ENCODE measurements around the gene SURF6. TPM values are rescaled to one million over a fixed set of nuclear protein-coding genes. Genes with fewer than 3 reads are reported as not detected.
"Not testable (repeated sequence)": the region's sequence is repeated elsewhere in the genome, so short reads cannot be mapped to it uniquely, and the experiment has no call there.

The SURF6 gene
- total RNA-seq, 1 experiment from 2014 or later = 12.8 TPM

- DNase-seq (ENCODE audit: low read depth) = no peak
These were observed 49.5 kb downstream of the SURF6 start for GRCh38 chr9:133286523-133286922.

- no peak for DNase-seq (ENCODE audit: low read depth)
These were observed 50.7 kb downstream of the SURF6 start for GRCh38 chr9:133285252-133285775.

- no peak for DNase-seq (ENCODE audit: low read depth)
These were observed 51.6 kb downstream of the SURF6 start for GRCh38 chr9:133284362-133284761.

- not testable (repeated sequence) for DNase-seq (ENCODE audit: low read depth)
These were observed 52.5 kb downstream of the SURF6 start for GRCh38 chr9:133283255-133284032.

- no peak for DNase-seq (ENCODE audit: low read depth)
These were observed 53.3 kb downstream of the SURF6 start for GRCh38 chr9:133282464-133283238.

GRCh38 chr9:133280392-133280791 is 55.6 kb downstream of the SURF6 start:
- DNase-seq (ENCODE audit: low read depth) = no peak

Other genes starting within 250 kb of the SURF6 start
- gene RALGDS, start 214.9 kb downstream of the SURF6 start, total RNA-seq (2014; rRNA removed; shearing (Covaris generic)) = 6.1 and 11.8 TPM in 2 replicates
- gene GBGT1, start 172.3 kb downstream of the SURF6 start, total RNA-seq (2014; rRNA removed; shearing (Covaris generic)) = 0.05 and 0.44 TPM in 2 replicates
- not detected in 2 replicates for gene OBP2B, start 126.9 kb downstream of the SURF6 start, total RNA-seq (2014; rRNA removed; shearing (Covaris generic))
- gene ABO, start 61.0 kb downstream of the SURF6 start, total RNA-seq (2014; rRNA removed; shearing (Covaris generic)) = not detected in 2 replicates
- 27.8 and 38.9 TPM in 2 replicates for gene MED22, start 11.9 kb upstream of the SURF6 start, total RNA-seq (2014; rRNA removed; shearing (Covaris generic))
- 1,496 and 1,702 TPM in 2 replicates for gene RPL7A, start 12.0 kb upstream of the SURF6 start, total RNA-seq (2014; rRNA removed; shearing (Covaris generic))
- gene SURF1, start 20.3 kb upstream of the SURF6 start, total RNA-seq (2014; rRNA removed; shearing (Covaris generic)) = 26.1 and 29.3 TPM in 2 replicates
- gene SURF2, start 20.4 kb upstream of the SURF6 start, total RNA-seq (2014; rRNA removed; shearing (Covaris generic)) = 19.8 and 23.5 TPM in 2 replicates
- gene SURF4, start 39.9 kb upstream of the SURF6 start, total RNA-seq (2014; rRNA removed; shearing (Covaris generic)) = 407 and 555 TPM in 2 replicates
- not detected in 2 replicates for gene STKLD1, start 40.2 kb upstream of the SURF6 start, total RNA-seq (2014; rRNA removed; shearing (Covaris generic))
- gene REXO4, start 81.8 kb upstream of the SURF6 start, total RNA-seq (2014; rRNA removed; shearing (Covaris generic)) = 17.2 and 21.2 TPM in 2 replicates
- 0.20 TPM in 1 of 2 replicates, not detected in the other for gene ADAMTS13, start 86.2 kb upstream of the SURF6 start, total RNA-seq (2014; rRNA removed; shearing (Covaris generic))
- gene CACFD1, start 123.8 kb upstream of the SURF6 start, total RNA-seq (2014; rRNA removed; shearing (Covaris generic)) = 2.6 and 6.6 TPM in 2 replicates
- 12.2 and 14.6 TPM in 2 replicates for gene SLC2A6, start 142.9 kb upstream of the SURF6 start, total RNA-seq (2014; rRNA removed; shearing (Covaris generic))
- gene MYMK, start 188.8 kb upstream of the SURF6 start, total RNA-seq (2014; rRNA removed; shearing (Covaris generic)) = not detected in 2 replicates
- 0.07 and 0.10 TPM in 2 replicates for gene ADAMTSL2, start 198.5 kb upstream of the SURF6 start, total RNA-seq (2014; rRNA removed; shearing (Covaris generic))

All from M059J (cell line).